GM18498 (cell line): ENCODE measurements around the gene PDIA2.

Experiments
- ATAC-seq: cut with Tn5 transposase; IDR thresholded peaks from one replicate; pipeline ENCODE4 v1.9.1; 2021; ENCODE audit warnings: mild to moderate bottlenecking, moderate library complexity; ENCODE audit not compliant: unreplicated experiment

PDIA2 gene

GRCh38 chr16:279531-279930 is 3.4 kb upstream of the PDIA2 start:
- ATAC-seq: no peak

- no peak for ATAC-seq
Measured at GRCh38 chr16:280005-280460, 2.9 kb upstream of the PDIA2 start.

- no peak for ATAC-seq
Measured at GRCh38 chr16:280552-280951, 2.4 kb upstream of the PDIA2 start, which contains the start of gene ARHGDIG. TSS of gene ARHGDIG (plus strand) at chr16:280591. CDS start at chr16:280681, 90 bp downstream.

- no peak for ATAC-seq
Measured at GRCh38 chr16:280991-281659, 1.8 kb upstream of the PDIA2 start.

GRCh38 chr16:281660-282255 is 1.2 kb upstream of the PDIA2 start:
- no peak for ATAC-seq

GRCh38 chr16:282491-282890 is 473 bp upstream of the PDIA2 start:
- no peak for ATAC-seq

- ATAC-seq: no peak
Measured at GRCh38 chr16:284204-285120, 1.5 kb downstream of the PDIA2 start.

GRCh38 chr16:285146-286055 is 2.4 kb downstream of the PDIA2 start:
- ATAC-seq: no peak

- no peak for ATAC-seq
Measured at GRCh38 chr16:286491-287297, 3.7 kb downstream of the PDIA2 start.

GRCh38 chr16:287298-287811 is 4.4 kb downstream of the PDIA2 start:
- no peak for ATAC-seq

GRCh38 chr16:287981-288920 is 5.3 kb downstream of the PDIA2 start:
- no peak for ATAC-seq

- ATAC-seq: no peak
Measured at GRCh38 chr16:289395-289997, 6.5 kb downstream of the PDIA2 start.

GRCh38 chr16:290015-290680 is 7.2 kb downstream of the PDIA2 start:
- ATAC-seq: no peak

GRCh38 chr16:290681-291405 is 7.9 kb downstream of the PDIA2 start:
- ATAC-seq: no peak

GRCh38 chr16:291539-291938 is 8.6 kb downstream of the PDIA2 start:
- no peak for ATAC-seq

GRCh38 chr16:293043-293775 is 10.2 kb downstream of the PDIA2 start:
- ATAC-seq: no peak
